Fibroblast of lung (primary cell): Measurements from ENCODE around the gene SPTBN5. TPM values are rescaled to one million over a fixed set of nuclear protein-coding genes. Genes with fewer than 3 reads are reported as not detected.

Source experiments
- DNase-seq, 2 donors: peaks; one replicate each; pipeline versions ENCODE4 v3.0.0 to v3.0.0-alpha.2; 2010; ENCODE audit warnings: low read depth in 2 of 2
- H2AFZ ChIP-seq: 2 replicates; pipeline ENCODE4 v1.5.1; 2012; ENCODE audit warnings: low read length, control low read depth, inconsistent platforms
- H3K27ac ChIP-seq: 2 replicates; pipeline ENCODE4 v1.5.1; 2011; ENCODE audit warnings: low read length, control low read depth; ENCODE audit not compliant: insufficient read depth
- H3K27me3 ChIP-seq: 2 replicates; pipeline ENCODE4 v1.5.1; 2011; ENCODE audit warnings: mild to moderate bottlenecking, low read length; ENCODE audit not compliant: control insufficient read depth, insufficient read depth
- H3K36me3 ChIP-seq: 2 replicates; pipeline ENCODE4 v1.5.1; 2011; ENCODE audit warnings: low read length; ENCODE audit not compliant: control insufficient read depth, insufficient read depth
- H3K4me1 ChIP-seq: 2 replicates; pipeline ENCODE4 v1.5.1; 2011; ENCODE audit warnings: low read length; ENCODE audit not compliant: control insufficient read depth, insufficient read depth; ENCODE audit errors: extremely low read depth
- H3K4me2 ChIP-seq: 2 replicates; pipeline ENCODE4 v1.5.1; 2011; ENCODE audit warnings: low read length, control low read depth; ENCODE audit not compliant: insufficient read depth; ENCODE audit errors: extremely low read depth
- H3K4me3 ChIP-seq, 4 experiments: fragments of 200-600 bp in 1 of 4; sonication (generic) in 1 of 4; replicated peaks in 1 of 4; 2 replicates each; pipeline ENCODE4 v1.5.1; 2011 to 2016; ENCODE audit warnings: low read length in 4 of 4, low read depth in 3 of 4, mild to moderate bottlenecking in 3 of 4, control low read depth in 2 of 4, inconsistent platforms in 1 of 4, mixed read lengths in 1 of 4; ENCODE audit not compliant: insufficient read depth in 1 of 4; ENCODE audit errors: control extremely low read depth in 1 of 4
- H3K79me2 ChIP-seq: 2 replicates; pipeline ENCODE4 v1.5.1; 2012; ENCODE audit warnings: mild to moderate bottlenecking, low read length, inconsistent platforms; ENCODE audit not compliant: control insufficient read depth, insufficient read depth
- H3K9ac ChIP-seq: 2 replicates; pipeline ENCODE4 v1.5.1; 2011; ENCODE audit warnings: mild to moderate bottlenecking, low read length, control low read depth; ENCODE audit not compliant: insufficient read depth
- H3K9me3 ChIP-seq: 2 replicates; pipeline ENCODE4 v1.5.1; 2012; ENCODE audit warnings: low read depth, low read length; ENCODE audit not compliant: control insufficient read depth, insufficient read depth
- H4K20me1 ChIP-seq: 2 replicates; pipeline ENCODE4 v1.5.1; 2011; ENCODE audit warnings: low read length; ENCODE audit not compliant: control insufficient read depth, insufficient read depth; ENCODE audit errors: extremely low read depth
- CTCF ChIP-seq, 2 donors: IDR thresholded peaks in 1 of 2; conservative IDR thresholded peaks in 1 of 2; 1 replicate in 1 of 2; 2 replicates in 1 of 2; pipeline ENCODE4 v1.5.1; 2011 to 2012; ENCODE audit warnings: low read length in 2 of 2, control low read depth in 1 of 2, inconsistent platforms in 1 of 2, low read depth in 1 of 2, mild to moderate bottlenecking in 1 of 2
- EZH2 ChIP-seq: IDR thresholded peaks from 2 replicates; pipeline ENCODE4 v1.5.1; 2012; ENCODE audit warnings: low read length, control low read depth, mild to moderate bottlenecking; ENCODE audit errors: missing control alignments
- polyA plus RNA-seq, 2 donors: library from polyadenylated mRNA; depleted of rRNA in 1 of 2; stranded (reverse) in 1 of 2; unstranded in 1 of 2; fragments of >200 nt; gene quantifications; 2 replicates each; pipeline ENCODE4 v1.2.1, GENCODE V29; 2011 to 2012; ENCODE audit warnings: missing spikeins in 1 of 2
- total RNA-seq: library from RNA; depleted of rRNA; stranded (reverse); fragments of >200 nt; gene quantifications from 2 replicates; pipeline ENCODE4 v1.2.1, GENCODE V29; 2014

Gene SPTBN5
- total and polyA plus RNA-seq, 2 donors (not counting 1 experiment from before 2014, with no cell fraction given) = 0.43 to 0.66 TPM

- Histone ChIP-seq H3K9ac (no peak overlapping the region), H2AFZ (no peak overlapping the region), H3K27me3 (no peaks in the 10 kb centered on the region), H4K20me1 (no peaks in the 10 kb centered on the region), H3K4me2 (no peak overlapping the region), H3K4me1 (peaks cover 4% of the 10 kb centered on the region), H3K79me2 (peaks cover 5% of the 10 kb centered on the region), H3K36me3 (peaks cover 2% of the 10 kb centered on the region), H3K27ac (no peak overlapping the region), H3K4me3 (no peak overlapping the region), H3K9me3 (no peaks in the 10 kb centered on the region)
- peak; percentile 34 to 72 for DNase-seq
- TF ChIP-seq EZH2 = no peak
- TF ChIP-seq CTCF (conservative IDR thresholded peaks at IDR 0.05 in 1 of 2, IDR thresholded peaks at IDR 0.05 in 1 of 2; ENCODE audit: low read depth in 1 of 2, low read length in 2 of 2) = no peak
Observed at GRCh38 chr15:41801850-41802455, 91.9 kb downstream of the SPTBN5 start.

- Histone ChIP-seq H3K4me3 (no peak overlapping the region), H3K9me3 (no peaks in the 10 kb centered on the region), H3K4me1 (peaks cover 8% of the 10 kb centered on the region), H3K27ac (no peak overlapping the region), H2AFZ (no peak overlapping the region), H3K79me2 (peaks cover 5% of the 10 kb centered on the region), H3K27me3 (no peaks in the 10 kb centered on the region), H3K36me3 (peaks cover 2% of the 10 kb centered on the region), H3K9ac (no peak overlapping the region), H4K20me1 (no peaks in the 10 kb centered on the region), H3K4me2 (no peak overlapping the region)
- TF ChIP-seq CTCF (conservative IDR thresholded peaks at IDR 0.05 in 1 of 2, IDR thresholded peaks at IDR 0.05 in 1 of 2; ENCODE audit: low read depth in 1 of 2, low read length in 2 of 2) (no peak), EZH2 (no peak)
- no peak for DNase-seq
Observed at GRCh38 chr15:41801185-41801584, 92.7 kb downstream of the SPTBN5 start.

GRCh38 chr15:41799488-41799805 lies 94.4 kb downstream of the SPTBN5 start:
- H2AFZ ChIP-seq = no peak overlapping the region
- no peaks in the 10 kb centered on the region for H4K20me1 ChIP-seq
- peaks cover 10% of the 10 kb centered on the region for H3K4me1 ChIP-seq
- no peaks in the 10 kb centered on the region for H3K9me3 ChIP-seq
- H3K4me2 ChIP-seq = no peak overlapping the region
- H3K27me3 ChIP-seq = no peaks in the 10 kb centered on the region
- no peak overlapping the region for H3K4me3 ChIP-seq
- no peak overlapping the region for H3K27ac ChIP-seq
- peaks cover 7% of the 10 kb centered on the region for H3K79me2 ChIP-seq
- no peak for DNase-seq
- no peak for TF ChIP-seq EZH2
- no peak for TF ChIP-seq CTCF (conservative IDR thresholded peaks at IDR 0.05 in 1 of 2, IDR thresholded peaks at IDR 0.05 in 1 of 2; ENCODE audit: low read depth in 1 of 2, low read length in 2 of 2)
- H3K36me3 ChIP-seq = no peaks in the 10 kb centered on the region
- H3K9ac ChIP-seq = no peak overlapping the region
